AG04449 (cell line): ENCODE data around the gene TTC34.

ENCODE experiments used
- CTCF ChIA-PET: fragments of 350-600 bp; formaldehyde crosslinking; extraction: SDS; loops from one replicate; lab custom pipeline; 2021; ENCODE audit warnings: antibody characterized with exemption; lab: Yijun Ruan, JAX
- POLR2A ChIA-PET: fragments of 400-600, 350-600 bp; formaldehyde crosslinking; extraction: SDS; loops from one replicate; lab custom pipeline; 2020; ENCODE audit warnings: antibody characterized with exemption, inconsistent platforms; lab: Yijun Ruan, JAX
- DNase-seq: peaks from one replicate; pipeline ENCODE4 v3.0.0-alpha.2; 2010; ENCODE audit warnings: low read depth, low spot score
- H3K4me3 ChIP-seq: 2 replicates; pipeline ENCODE4 v1.5.1; 2011; ENCODE audit warnings: low read depth, mild to moderate bottlenecking, control low read depth, low read length
- CTCF ChIP-seq: IDR thresholded peaks from one replicate; pipeline ENCODE4 v1.5.1; 2011; ENCODE audit warnings: mild to moderate bottlenecking, moderate library complexity, low read length, control low read depth, inconsistent platforms; ENCODE audit not compliant: insufficient read depth; ENCODE audit errors: missing control alignments

TTC34 gene

DNA sequence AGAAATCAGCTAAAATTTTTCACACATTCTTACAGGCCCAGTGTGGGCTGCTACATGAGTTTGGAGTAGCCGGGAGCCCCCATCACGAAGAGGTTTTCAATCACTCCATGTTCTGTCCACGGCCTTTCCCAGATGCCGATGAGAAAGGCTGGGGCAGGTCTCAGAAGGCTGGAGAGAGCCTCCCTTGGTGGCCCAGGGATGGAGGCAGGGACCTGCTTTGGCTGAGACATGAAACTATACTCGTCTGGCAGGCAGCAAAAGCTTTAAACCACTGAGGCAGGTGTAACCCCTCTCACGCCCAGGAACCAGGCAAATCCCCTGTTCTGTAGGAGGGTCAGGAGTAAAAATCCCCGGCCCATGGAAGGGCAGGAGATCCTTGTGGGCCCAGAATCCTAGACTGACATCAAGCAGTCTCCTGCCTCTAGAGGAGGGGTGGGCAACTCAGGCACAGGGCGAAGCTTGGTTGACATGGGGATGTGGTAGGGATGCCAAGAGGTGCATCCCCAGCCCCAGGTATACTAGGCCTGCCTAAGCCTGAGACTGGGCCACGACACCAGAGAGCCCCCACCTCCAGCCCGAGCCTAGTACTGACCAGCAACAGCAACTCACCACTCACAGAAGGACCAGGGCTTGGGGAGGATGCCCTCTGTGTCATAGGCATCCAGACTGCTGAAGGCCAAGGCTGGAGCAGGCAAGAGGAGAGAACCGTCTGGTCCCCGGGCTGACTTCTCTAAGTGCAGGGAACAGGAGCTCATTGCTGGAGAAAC is 177.7 kb downstream of the TTC34 start:
- no peak for TF ChIP-seq CTCF
- ChIA-PET POLR2A (no interaction called here), CTCF (no interaction called here)
- no peak for DNase-seq
- no peak overlapping the region for H3K4me3 ChIP-seq

- CTCF ChIA-PET, result no interaction called here
- POLR2A ChIA-PET, result no interaction called here
Observed at GRCh38 chr1:2617971-2618470, 183.5 kb downstream of the TTC34 start.

DNA sequence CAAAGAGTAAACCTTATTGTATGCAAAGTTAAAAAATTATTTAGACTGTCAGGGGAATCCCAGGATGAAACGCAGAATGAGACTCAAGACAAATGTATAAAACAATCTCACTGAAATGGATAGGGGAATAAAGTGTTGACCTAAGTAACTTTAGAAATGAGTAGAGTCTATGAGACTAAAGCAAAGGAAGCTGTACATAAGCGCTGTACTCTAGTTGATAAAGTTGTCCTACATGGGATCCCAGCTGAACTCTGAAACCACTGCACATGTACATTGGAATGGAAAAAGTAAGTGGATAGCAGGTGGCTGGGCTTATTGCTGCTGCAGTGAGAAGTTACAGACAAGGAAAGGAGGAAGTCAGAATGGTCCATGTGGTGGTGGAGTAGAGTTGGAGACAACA is 187.3 kb downstream of the TTC34 start:
- no peak for DNase-seq
- no peak overlapping the region for H3K4me3 ChIP-seq
- no peak for TF ChIP-seq CTCF
- POLR2A ChIA-PET, result no interaction called here
- CTCF ChIA-PET, result no interaction called here

More at GRCh38 chr1:2617971-2618470, 183.5 kb downstream of the TTC34 start:
- no peak overlapping the region for H3K4me3 ChIP-seq
- no peak for DNase-seq
- no peak for TF ChIP-seq CTCF

GRCh38 chr1:2612591-2613365 is 188.7 kb downstream of the TTC34 start:
- POLR2A ChIA-PET, result no interaction called here
- DNase-seq, result no peak
- no peak overlapping the region for H3K4me3 ChIP-seq
- TF ChIP-seq CTCF, result no peak
- CTCF ChIA-PET, result no interaction called here

GRCh38 chr1:2611621-2612437 is 189.7 kb downstream of the TTC34 start:
- ChIA-PET POLR2A (no interaction called here), CTCF (no interaction called here)
- TF ChIP-seq CTCF, result no peak
- no peak overlapping the region for H3K4me3 ChIP-seq
- no peak for DNase-seq
